ENCODE measurements around the gene QPCT. TPM values are rescaled to one million over a fixed set of nuclear protein-coding genes. Genes with fewer than 3 reads are reported as not detected.

Gene QPCT
- total and polyA plus RNA-seq, 2 experiments from 2014 or later: 13.2 TPM

DNA sequence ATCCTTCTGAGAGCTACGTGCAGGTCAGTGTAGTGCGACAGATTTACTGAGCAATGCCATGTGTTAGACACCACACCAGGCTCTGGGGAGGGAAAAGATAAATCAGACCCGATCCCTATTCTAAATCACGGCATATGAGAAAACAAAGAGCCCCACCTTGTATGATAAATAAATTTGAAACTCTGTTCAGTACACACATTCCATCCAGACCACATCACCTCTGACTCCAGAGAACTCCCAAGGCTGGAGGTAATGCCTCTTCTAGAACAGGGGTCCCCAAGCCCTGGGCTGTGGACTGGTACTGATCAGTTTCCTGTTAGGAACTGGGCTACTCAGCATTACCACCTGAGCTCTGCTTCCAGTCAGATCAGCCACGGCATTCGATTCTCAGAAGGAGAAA lies 77.3 kb downstream of the QPCT start:
- Mint-ChIP-seq H3K27ac (no peak overlapping the region), H3K4me3 (no peak overlapping the region), H3K4me1 (no peaks in the 10 kb centered on the region), H3K27me3 (ENCODE audit: insufficient read depth, low read depth, poor library complexity) (no peaks in the 10 kb centered on the region), H3K9me3 (no peaks in the 10 kb centered on the region), H3K36me3 (ENCODE audit: low read depth) (no peaks in the 10 kb centered on the region)
- Histone ChIP-seq H3K27me3 (ENCODE audit: insufficient read depth) (no peaks in the 10 kb centered on the region), H3K4me3 (no peak overlapping the region), H3F3A (replicated peaks; ENCODE audit: low read depth) (no peaks in the 10 kb centered on the region), H3K79me2 (replicated peaks; ENCODE audit: insufficient read depth) (no peaks in the 10 kb centered on the region), H3K4me1 (ENCODE audit: insufficient read depth) (no peaks in the 10 kb centered on the region), H3K9me2 (ENCODE audit: insufficient read depth) (0 out of 2 replicates have a peak, but pooled peaks cover 16% of the 10 kb centered on the region), H3K4me2 (no peak overlapping the region), H3K36me3 (ENCODE audit: insufficient read depth) (no peaks in the 10 kb centered on the region), H4K20me1 (replicated peaks; ENCODE audit: insufficient read depth) (no peaks in the 10 kb centered on the region), H2AFZ (no peak overlapping the region), H3K27ac (ENCODE audit: low read depth) (no peak overlapping the region)
- ATAC-seq: no peak
- TF ChIP-seq CREB1 (CRISPR knock-in tag; IDR thresholded peaks at IDR 0.05; ENCODE audit: low read depth) (no peak), NANOG (IDR thresholded peaks at IDR 0.05; ENCODE audit: borderline replicate concordance) (no peak)
- DNase-seq (ENCODE audit: low spot score): no peak

- no peaks in the 10 kb centered on the region for H3K79me2 ChIP-seq (replicated peaks; ENCODE audit: insufficient read depth)
- Mint-ChIP-seq H3K4me1 (no peaks in the 10 kb centered on the region), H3K9me3 (no peaks in the 10 kb centered on the region), H3K4me3 (no peak overlapping the region), H3K27ac (no peak overlapping the region), H3K36me3 (ENCODE audit: low read depth) (no peaks in the 10 kb centered on the region), H3K27me3 (ENCODE audit: insufficient read depth, low read depth, poor library complexity) (no peaks in the 10 kb centered on the region)
- H2AFZ ChIP-seq: no peak overlapping the region
- ATAC-seq (no peak), DNase-seq (ENCODE audit: low spot score) (no peak)
- H3K4me1 ChIP-seq (ENCODE audit: insufficient read depth): no peaks in the 10 kb centered on the region
- H3K36me3 ChIP-seq (ENCODE audit: insufficient read depth): no peaks in the 10 kb centered on the region
- H3K4me2 ChIP-seq: no peak overlapping the region
- peaks cover 20% of the 10 kb centered on the region for H3K9me2 ChIP-seq (ENCODE audit: insufficient read depth)
- H3K27ac ChIP-seq (ENCODE audit: low read depth): no peak overlapping the region
- TF ChIP-seq CREB1 (CRISPR knock-in tag; IDR thresholded peaks at IDR 0.05; ENCODE audit: low read depth) (no peak), ZNF114 (CRISPR knock-in tag; IDR thresholded peaks at IDR 0.05) (no peak), REST (IDR thresholded peaks at IDR 0.05; ENCODE audit: unreplicated experiment) (no peak), STAT1 (IDR thresholded peaks at IDR 0.05; ENCODE audit: unreplicated experiment) (no peak), JUNB (IDR thresholded peaks at IDR 0.05; ENCODE audit: unreplicated experiment) (no peak), POLR2AphosphoS5 (IDR thresholded peaks at IDR 0.05; ENCODE audit: low read depth) (no peak), ZNF331 (CRISPR knock-in tag; IDR thresholded peaks at IDR 0.05; ENCODE audit: low read depth) (no peak)
- TF ChIP-seq, protein P1, sequence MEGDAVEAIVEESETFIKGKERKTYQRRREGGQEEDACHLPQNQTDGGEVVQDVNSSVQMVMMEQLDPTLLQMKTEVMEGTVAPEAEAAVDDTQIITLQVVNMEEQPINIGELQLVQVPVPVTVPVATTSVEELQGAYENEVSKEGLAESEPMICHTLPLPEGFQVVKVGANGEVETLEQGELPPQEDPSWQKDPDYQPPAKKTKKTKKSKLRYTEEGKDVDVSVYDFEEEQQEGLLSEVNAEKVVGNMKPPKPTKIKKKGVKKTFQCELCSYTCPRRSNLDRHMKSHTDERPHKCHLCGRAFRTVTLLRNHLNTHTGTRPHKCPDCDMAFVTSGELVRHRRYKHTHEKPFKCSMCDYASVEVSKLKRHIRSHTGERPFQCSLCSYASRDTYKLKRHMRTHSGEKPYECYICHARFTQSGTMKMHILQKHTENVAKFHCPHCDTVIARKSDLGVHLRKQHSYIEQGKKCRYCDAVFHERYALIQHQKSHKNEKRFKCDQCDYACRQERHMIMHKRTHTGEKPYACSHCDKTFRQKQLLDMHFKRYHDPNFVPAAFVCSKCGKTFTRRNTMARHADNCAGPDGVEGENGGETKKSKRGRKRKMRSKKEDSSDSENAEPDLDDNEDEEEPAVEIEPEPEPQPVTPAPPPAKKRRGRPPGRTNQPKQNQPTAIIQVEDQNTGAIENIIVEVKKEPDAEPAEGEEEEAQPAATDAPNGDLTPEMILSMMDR (conservative IDR thresholded peaks at IDR 0.05; ENCODE audit: low read depth in 2 of 2): no peak
- TF ChIP-seq, protein P2, sequence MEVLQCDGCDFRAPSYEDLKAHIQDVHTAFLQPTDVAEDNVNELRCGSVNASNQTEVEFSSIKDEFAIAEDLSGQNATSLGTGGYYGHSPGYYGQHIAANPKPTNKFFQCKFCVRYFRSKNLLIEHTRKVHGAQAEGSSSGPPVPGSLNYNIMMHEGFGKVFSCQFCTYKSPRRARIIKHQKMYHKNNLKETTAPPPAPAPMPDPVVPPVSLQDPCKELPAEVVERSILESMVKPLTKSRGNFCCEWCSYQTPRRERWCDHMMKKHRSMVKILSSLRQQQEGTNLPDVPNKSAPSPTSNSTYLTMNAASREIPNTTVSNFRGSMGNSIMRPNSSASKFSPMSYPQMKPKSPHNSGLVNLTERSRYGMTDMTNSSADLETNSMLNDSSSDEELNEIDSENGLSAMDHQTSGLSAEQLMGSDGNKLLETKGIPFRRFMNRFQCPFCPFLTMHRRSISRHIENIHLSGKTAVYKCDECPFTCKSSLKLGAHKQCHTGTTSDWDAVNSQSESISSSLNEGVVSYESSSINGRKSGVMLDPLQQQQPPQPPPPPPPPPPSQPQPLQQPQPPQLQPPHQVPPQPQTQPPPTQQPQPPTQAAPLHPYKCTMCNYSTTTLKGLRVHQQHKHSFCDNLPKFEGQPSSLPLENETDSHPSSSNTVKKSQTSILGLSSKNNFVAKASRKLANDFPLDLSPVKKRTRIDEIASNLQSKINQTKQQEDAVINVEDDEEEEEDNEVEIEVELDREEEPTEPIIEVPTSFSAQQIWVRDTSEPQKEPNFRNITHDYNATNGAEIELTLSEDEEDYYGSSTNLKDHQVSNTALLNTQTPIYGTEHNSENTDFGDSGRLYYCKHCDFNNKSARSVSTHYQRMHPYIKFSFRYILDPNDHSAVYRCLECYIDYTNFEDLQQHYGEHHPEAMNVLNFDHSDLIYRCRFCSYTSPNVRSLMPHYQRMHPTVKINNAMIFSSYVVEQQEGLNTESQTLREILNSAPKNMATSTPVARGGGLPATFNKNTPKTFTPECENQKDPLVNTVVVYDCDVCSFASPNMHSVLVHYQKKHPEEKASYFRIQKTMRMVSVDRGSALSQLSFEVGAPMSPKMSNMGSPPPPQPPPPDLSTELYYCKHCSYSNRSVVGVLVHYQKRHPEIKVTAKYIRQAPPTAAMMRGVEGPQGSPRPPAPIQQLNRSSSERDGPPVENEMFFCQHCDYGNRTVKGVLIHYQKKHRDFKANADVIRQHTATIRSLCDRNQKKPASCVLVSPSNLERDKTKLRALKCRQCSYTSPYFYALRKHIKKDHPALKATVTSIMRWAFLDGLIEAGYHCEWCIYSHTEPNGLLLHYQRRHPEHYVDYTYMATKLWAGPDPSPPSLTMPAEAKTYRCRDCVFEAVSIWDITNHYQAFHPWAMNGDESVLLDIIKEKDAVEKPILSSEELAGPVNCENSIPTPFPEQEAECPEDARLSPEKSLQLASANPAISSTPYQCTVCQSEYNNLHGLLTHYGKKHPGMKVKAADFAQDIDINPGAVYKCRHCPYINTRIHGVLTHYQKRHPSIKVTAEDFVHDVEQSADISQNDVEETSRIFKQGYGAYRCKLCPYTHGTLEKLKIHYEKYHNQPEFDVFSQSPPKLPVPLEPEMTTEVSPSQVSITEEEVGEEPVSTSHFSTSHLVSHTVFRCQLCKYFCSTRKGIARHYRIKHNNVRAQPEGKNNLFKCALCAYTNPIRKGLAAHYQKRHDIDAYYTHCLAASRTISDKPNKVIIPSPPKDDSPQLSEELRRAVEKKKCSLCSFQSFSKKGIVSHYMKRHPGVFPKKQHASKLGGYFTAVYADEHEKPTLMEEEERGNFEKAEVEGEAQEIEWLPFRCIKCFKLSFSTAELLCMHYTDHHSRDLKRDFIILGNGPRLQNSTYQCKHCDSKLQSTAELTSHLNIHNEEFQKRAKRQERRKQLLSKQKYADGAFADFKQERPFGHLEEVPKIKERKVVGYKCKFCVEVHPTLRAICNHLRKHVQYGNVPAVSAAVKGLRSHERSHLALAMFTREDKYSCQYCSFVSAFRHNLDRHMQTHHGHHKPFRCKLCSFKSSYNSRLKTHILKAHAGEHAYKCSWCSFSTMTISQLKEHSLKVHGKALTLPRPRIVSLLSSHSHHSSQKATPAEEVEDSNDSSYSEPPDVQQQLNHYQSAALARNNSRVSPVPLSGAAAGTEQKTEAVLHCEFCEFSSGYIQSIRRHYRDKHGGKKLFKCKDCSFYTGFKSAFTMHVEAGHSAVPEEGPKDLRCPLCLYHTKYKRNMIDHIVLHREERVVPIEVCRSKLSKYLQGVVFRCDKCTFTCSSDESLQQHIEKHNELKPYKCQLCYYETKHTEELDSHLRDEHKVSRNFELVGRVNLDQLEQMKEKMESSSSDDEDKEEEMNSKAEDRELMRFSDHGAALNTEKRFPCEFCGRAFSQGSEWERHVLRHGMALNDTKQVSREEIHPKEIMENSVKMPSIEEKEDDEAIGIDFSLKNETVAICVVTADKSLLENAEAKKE (CRISPR knock-in tag; IDR thresholded peaks at IDR 0.05): no peak
- H3K27me3 ChIP-seq (ENCODE audit: insufficient read depth): no peaks in the 10 kb centered on the region
- no peaks in the 10 kb centered on the region for H4K20me1 ChIP-seq (replicated peaks; ENCODE audit: insufficient read depth)
- no peaks in the 10 kb centered on the region for H3F3A ChIP-seq (replicated peaks; ENCODE audit: low read depth)
- H3K4me3 ChIP-seq: no peak overlapping the region
Measured at GRCh38 chr2:37422816-37423215, 78.4 kb downstream of the QPCT start.

All from GM23338 (cell line).